ENCODE results near the gene TDRD3.

The TDRD3 gene

GRCh38 chr13:60577761-60578160, 180.7 kb downstream of the TDRD3 start:
- DNase-seq (ENCODE audit: low read depth): no peak

GRCh38 chr13:60583196-60583888, 186.3 kb downstream of the TDRD3 start:
- peak; percentile 90 for DNase-seq (ENCODE audit: low read depth)

- peak; percentile 94 for DNase-seq (ENCODE audit: low read depth)
Observed at GRCh38 chr13:60583911-60584753, 187.1 kb downstream of the TDRD3 start.

- DNase-seq (ENCODE audit: low read depth): peak; percentile 48
Observed at GRCh38 chr13:60584976-60585375, 188.0 kb downstream of the TDRD3 start.

GRCh38 chr13:60590800-60591747, 194.1 kb downstream of the TDRD3 start:
- peak; percentile 83 for DNase-seq (ENCODE audit: low read depth)

- no peak for DNase-seq (ENCODE audit: low read depth)
Observed at GRCh38 chr13:60603049-60603448, 206.0 kb downstream of the TDRD3 start.

GRCh38 chr13:60604058-60604457, 207.0 kb downstream of the TDRD3 start:
- no peak for DNase-seq (ENCODE audit: low read depth)

GRCh38 chr13:60608954-60609353, 211.9 kb downstream of the TDRD3 start:
- DNase-seq (ENCODE audit: low read depth): no peak

- no peak for DNase-seq (ENCODE audit: low read depth)
Observed at GRCh38 chr13:60611523-60611922, 214.5 kb downstream of the TDRD3 start.

GRCh38 chr13:60612593-60612992, 215.6 kb downstream of the TDRD3 start:
- no peak for DNase-seq (ENCODE audit: low read depth)

- no peak for DNase-seq (ENCODE audit: low read depth)
Observed at GRCh38 chr13:60613080-60613479, 216.1 kb downstream of the TDRD3 start.

GRCh38 chr13:60617991-60618733, 221.1 kb downstream of the TDRD3 start:
- peak; percentile 45 for DNase-seq (ENCODE audit: low read depth)

- no peak for DNase-seq (ENCODE audit: low read depth)
Observed at GRCh38 chr13:60619461-60619860, 222.4 kb downstream of the TDRD3 start.

- no peak for DNase-seq (ENCODE audit: low read depth)
Observed at GRCh38 chr13:60620611-60621395, 223.8 kb downstream of the TDRD3 start.

- no peak for DNase-seq (ENCODE audit: low read depth)
Observed at GRCh38 chr13:60623151-60623550, 226.1 kb downstream of the TDRD3 start.

Data from stromal cell of bone marrow (primary cell).